ENCODE data around the gene ARHGAP35.

DNA sequence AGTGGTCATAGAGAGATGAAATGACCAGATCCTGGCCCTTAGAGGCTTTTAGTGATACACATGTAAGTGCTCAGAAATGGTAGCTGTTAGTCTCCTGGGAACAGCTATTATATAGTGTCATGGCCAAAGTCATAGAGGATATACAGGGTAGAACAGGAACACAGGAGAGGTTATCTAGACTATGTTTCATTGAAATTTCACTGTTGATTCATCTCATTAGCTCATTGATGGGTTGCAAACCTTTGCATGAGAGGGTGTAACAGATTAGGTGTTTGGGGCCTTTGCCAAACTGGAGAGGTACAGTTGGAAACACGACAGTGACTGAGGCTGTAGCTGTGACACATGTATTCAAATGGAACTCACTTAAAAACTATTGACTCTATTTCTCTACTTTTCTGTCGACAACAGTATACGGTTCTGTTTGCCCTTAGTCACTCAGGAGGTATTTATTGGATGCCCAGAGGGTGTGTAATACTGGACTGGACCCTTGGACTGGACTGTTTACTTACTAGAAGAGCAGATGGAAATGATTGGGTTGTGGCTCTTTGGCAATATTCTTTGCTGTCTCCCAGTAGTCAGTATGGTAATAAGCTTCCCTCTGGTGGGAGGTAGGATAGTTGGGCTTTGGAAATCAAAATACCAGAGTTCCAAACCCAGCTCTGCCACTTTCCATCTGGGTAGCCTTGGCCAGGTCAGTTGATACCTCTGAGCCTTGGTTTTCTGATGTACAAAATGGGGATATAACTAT, 29.8 kb downstream of the ARHGAP35 start:
- TF ChIP-seq EZH2 (IDR thresholded peaks at IDR 0.05; ENCODE audit: insufficient read depth, low read length): no peak
- TF ChIP-seq, protein P1, sequence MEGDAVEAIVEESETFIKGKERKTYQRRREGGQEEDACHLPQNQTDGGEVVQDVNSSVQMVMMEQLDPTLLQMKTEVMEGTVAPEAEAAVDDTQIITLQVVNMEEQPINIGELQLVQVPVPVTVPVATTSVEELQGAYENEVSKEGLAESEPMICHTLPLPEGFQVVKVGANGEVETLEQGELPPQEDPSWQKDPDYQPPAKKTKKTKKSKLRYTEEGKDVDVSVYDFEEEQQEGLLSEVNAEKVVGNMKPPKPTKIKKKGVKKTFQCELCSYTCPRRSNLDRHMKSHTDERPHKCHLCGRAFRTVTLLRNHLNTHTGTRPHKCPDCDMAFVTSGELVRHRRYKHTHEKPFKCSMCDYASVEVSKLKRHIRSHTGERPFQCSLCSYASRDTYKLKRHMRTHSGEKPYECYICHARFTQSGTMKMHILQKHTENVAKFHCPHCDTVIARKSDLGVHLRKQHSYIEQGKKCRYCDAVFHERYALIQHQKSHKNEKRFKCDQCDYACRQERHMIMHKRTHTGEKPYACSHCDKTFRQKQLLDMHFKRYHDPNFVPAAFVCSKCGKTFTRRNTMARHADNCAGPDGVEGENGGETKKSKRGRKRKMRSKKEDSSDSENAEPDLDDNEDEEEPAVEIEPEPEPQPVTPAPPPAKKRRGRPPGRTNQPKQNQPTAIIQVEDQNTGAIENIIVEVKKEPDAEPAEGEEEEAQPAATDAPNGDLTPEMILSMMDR (IDR thresholded peaks at IDR 0.05; ENCODE audit: insufficient read depth, low read depth, low read length): no peak

All from astrocyte (in vitro differentiated cells and primary cell).